Endothelial cell of umbilical vein (primary cell): ENCODE data around the gene EMID1.
"Not testable (repeated sequence)": the region's sequence is repeated elsewhere in the genome, so short reads cannot be mapped to it uniquely, and the experiment has no call there.

Experiments used
- CTCF ChIP-seq, 2 donors: IDR thresholded peaks; 1 replicate in 1 of 2; 2 replicates in 1 of 2; pipeline ENCODE4 v1.5.1; 2011; ENCODE audit warnings: low read length in 2 of 2, mild to moderate bottlenecking in 2 of 2, moderate library complexity in 2 of 2, control low read depth in 1 of 2, inconsistent platforms in 1 of 2, low read depth in 1 of 2; ENCODE audit not compliant: insufficient read depth in 1 of 2; ENCODE audit errors: extremely low read depth in 1 of 2
- EZH2 ChIP-seq: IDR thresholded peaks from 2 replicates; pipeline ENCODE4 v1.6.1; 2012; ENCODE audit warnings: borderline replicate concordance, low read depth, mild to moderate bottlenecking, moderate library complexity, low read length, inconsistent platforms; ENCODE audit not compliant: severe bottlenecking
- FOS ChIP-seq: IDR thresholded peaks from 2 replicates; pipeline ENCODE4 v1.6.1; 2011; ENCODE audit warnings: mild to moderate bottlenecking, low read length, moderate library complexity, borderline replicate concordance; ENCODE audit not compliant: insufficient read depth
- JUN ChIP-seq: IDR thresholded peaks from 2 replicates; pipeline ENCODE4 v1.6.1; 2011; ENCODE audit warnings: borderline replicate concordance, low read depth; ENCODE audit not compliant: insufficient read length, insufficient read depth
- MYC ChIP-seq: IDR thresholded peaks from one replicate; pipeline ENCODE4 v1.6.1; 2011; ENCODE audit warnings: mild to moderate bottlenecking, low read depth, low read length
- POLR2A ChIP-seq: IDR thresholded peaks from 2 replicates; pipeline ENCODE4 v1.6.1; 2012; ENCODE audit warnings: low read depth, mild to moderate bottlenecking, control low read depth, low read length
- POLR2AphosphoS5 ChIP-seq: IDR thresholded peaks from 2 replicates; pipeline ENCODE4 v1.6.1; 2012; ENCODE audit warnings: low read depth, mild to moderate bottlenecking, control low read depth, low read length, moderate library complexity; ENCODE audit not compliant: insufficient read depth

GRCh38 chr22:29240481-29240880 is 34.8 kb downstream of the EMID1 start:
- not testable (repeated sequence) for TF ChIP-seq CTCF (IDR thresholded peaks at IDR 0.05; ENCODE audit: extremely low read depth in 1 of 2, insufficient read depth in 1 of 2, low read depth in 1 of 2, low read length in 2 of 2); EZH2; POLR2AphosphoS5; POLR2A; FOS; MYC; JUN
